Mucosa of rectum (tissue), 2 donors: ENCODE data around the gene OR6C68.
"Not testable (repeated sequence)": the region's sequence is repeated elsewhere in the genome, so short reads cannot be mapped to it uniquely, and the experiment has no call there.

Experiments used
- H3K27ac ChIP-seq, 2 donors: one replicate each; pipeline ENCODE4 v1.7.0; 2013; ENCODE audit warnings: inconsistent platforms in 2 of 2, low read depth in 2 of 2, low read length in 2 of 2
- H3K27me3 ChIP-seq, 2 donors: one replicate each; pipeline ENCODE4 v1.7.0; 2013; ENCODE audit warnings: low read length in 2 of 2; ENCODE audit not compliant: control insufficient read depth in 2 of 2, insufficient read depth in 2 of 2
- H3K36me3 ChIP-seq, 2 donors: one replicate each; pipeline ENCODE4 v1.7.0; 2013; ENCODE audit warnings: low read length in 2 of 2; ENCODE audit not compliant: control insufficient read depth in 2 of 2, insufficient read depth in 2 of 2
- H3K4me1 ChIP-seq, 2 donors: one replicate each; pipeline ENCODE4 v1.7.0; 2013; ENCODE audit warnings: low read length in 2 of 2, mild to moderate bottlenecking in 1 of 2; ENCODE audit not compliant: control insufficient read depth in 2 of 2, insufficient read depth in 2 of 2
- H3K4me3 ChIP-seq, 2 donors: one replicate each; pipeline ENCODE4 v1.7.0; 2013; ENCODE audit warnings: low read length in 2 of 2
- H3K9ac ChIP-seq, 2 donors: one replicate each; pipeline ENCODE4 v1.7.0; 2013; ENCODE audit warnings: low read length in 2 of 2, low read depth in 1 of 2, mild to moderate bottlenecking in 1 of 2
- H3K9me3 ChIP-seq, 2 donors: one replicate each; pipeline ENCODE4 v1.7.0; 2013; ENCODE audit warnings: low read length in 2 of 2; ENCODE audit not compliant: control insufficient read depth in 2 of 2
- donor health status: healthy.
- donor health status: Normal muscosa, but diverticular disease.

The OR6C68 gene

GRCh38 chr12:55479136-55479535 is 13.0 kb upstream of the OR6C68 start:
- not testable (repeated sequence) for H3K9me3 ChIP-seq, H3K27me3 ChIP-seq, H3K36me3 ChIP-seq, H3K4me3 ChIP-seq, H3K27ac ChIP-seq, H3K4me1 ChIP-seq, H3K9ac ChIP-seq

- not testable (repeated sequence) for H3K27ac ChIP-seq, H3K27me3 ChIP-seq, H3K9ac ChIP-seq, H3K4me1 ChIP-seq, H3K9me3 ChIP-seq, H3K36me3 ChIP-seq, H3K4me3 ChIP-seq
Observed at GRCh38 chr12:55484284-55484683, 7.9 kb upstream of the OR6C68 start.

GRCh38 chr12:55495490-55495889 is 3.3 kb downstream of the OR6C68 start:
- H3K4me1 ChIP-seq: peaks cover 0 to 2% of the 10 kb centered on the region in 2 donors
- no peak overlapping the region for H3K27ac ChIP-seq
- H3K27me3 ChIP-seq: no peaks in the 10 kb centered on the region
- H3K9ac ChIP-seq: no peak overlapping the region
- H3K9me3 ChIP-seq: no peaks in the 10 kb centered on the region
- H3K4me3 ChIP-seq: no peak overlapping the region
- no peaks in the 10 kb centered on the region for H3K36me3 ChIP-seq

- H3K27me3 ChIP-seq: no peaks in the 10 kb centered on the region
- H3K4me3 ChIP-seq: no peak overlapping the region
- H3K4me1 ChIP-seq: peaks cover 0 to 2% of the 10 kb centered on the region in 2 donors
- no peaks in the 10 kb centered on the region for H3K36me3 ChIP-seq
- H3K9me3 ChIP-seq: no peaks in the 10 kb centered on the region
- no peak overlapping the region for H3K27ac ChIP-seq
- no peak overlapping the region for H3K9ac ChIP-seq
Observed at GRCh38 chr12:55499231-55499630, 7.1 kb downstream of the OR6C68 start.

GRCh38 chr12:55499810-55500252 is 7.7 kb downstream of the OR6C68 start:
- Histone ChIP-seq H3K9ac (no peak overlapping the region), H3K9me3 (no peaks in the 10 kb centered on the region), H3K4me1 (peaks cover 0 to 2% of the 10 kb centered on the region in 2 donors), H3K36me3 (no peaks in the 10 kb centered on the region), H3K27ac (no peak overlapping the region), H3K4me3 (no peak overlapping the region), H3K27me3 (no peaks in the 10 kb centered on the region)

GRCh38 chr12:55501601-55502000 is 9.4 kb downstream of the OR6C68 start:
- Histone ChIP-seq H3K4me1 (peaks cover 0 to 2% of the 10 kb centered on the region in 2 donors), H3K4me3 (no peak overlapping the region), H3K9ac (no peak overlapping the region), H3K9me3 (no peaks in the 10 kb centered on the region), H3K27me3 (no peaks in the 10 kb centered on the region), H3K36me3 (no peaks in the 10 kb centered on the region), H3K27ac (no peak overlapping the region)

GRCh38 chr12:55515696-55516095 is 23.5 kb downstream of the OR6C68 start:
- no peaks in the 10 kb centered on the region for H3K27me3 ChIP-seq
- H3K9ac ChIP-seq: no peak overlapping the region
- no peaks in the 10 kb centered on the region for H3K9me3 ChIP-seq
- no peaks in the 10 kb centered on the region for H3K4me1 ChIP-seq
- no peak overlapping the region for H3K4me3 ChIP-seq
- no peak overlapping the region for H3K27ac ChIP-seq
- H3K36me3 ChIP-seq: no peaks in the 10 kb centered on the region

GRCh38 chr12:55516391-55516790 is 24.2 kb downstream of the OR6C68 start:
- H3K27ac ChIP-seq: no peak overlapping the region

More at GRCh38 chr12:55516391-55516790, 24.2 kb downstream of the OR6C68 start:
- Histone ChIP-seq H3K9ac (no peak overlapping the region), H3K4me3 (no peak overlapping the region), H3K9me3 (no peaks in the 10 kb centered on the region), H3K36me3 (no peaks in the 10 kb centered on the region), H3K4me1 (no peaks in the 10 kb centered on the region), H3K27me3 (no peaks in the 10 kb centered on the region)
